Central memory CD8-positive, alpha-beta T cell (primary cell): ENCODE results near the gene RANBP17.
A peak's percentile ranks its signal among the peaks of the same experiment; 100 is the strongest.

ENCODE experiments used
- ATAC-seq: fragments of 150-1000 bp; cut with Tn5 transposase; replicated peaks from 2 replicates; pipeline ENCODE4 v1.10.0; 2022; ENCODE audit warnings: mild to moderate bottlenecking, moderate FRiP score, moderate number of reproducible peaks; ENCODE audit not compliant: poor library complexity, severe bottlenecking; ENCODE audit errors: extremely low read depth
- DNase-seq, 2 donors: peaks; one replicate each; pipeline ENCODE4 v3.0.0; 2021; ENCODE audit warnings: low spot score in 2 of 2
- H3K27ac Mint-ChIP-seq: one replicate; pipeline ENCODE4 v1.8.0; 2022; ENCODE audit warnings: low read depth, mild to moderate bottlenecking, moderate library complexity, mixed read lengths
- H3K27me3 Mint-ChIP-seq: one replicate; pipeline ENCODE4 v1.8.0; 2022; ENCODE audit warnings: mixed read lengths
- H3K36me3 Mint-ChIP-seq: one replicate; pipeline ENCODE4 v1.8.0; 2022; ENCODE audit warnings: mild to moderate bottlenecking, moderate library complexity, mixed read lengths; ENCODE audit not compliant: insufficient read depth
- H3K4me1 Mint-ChIP-seq: one replicate; pipeline ENCODE4 v1.8.0; 2022; ENCODE audit warnings: mixed read lengths
- H3K4me3 Mint-ChIP-seq: one replicate; pipeline ENCODE4 v1.8.0; 2022; ENCODE audit warnings: mild to moderate bottlenecking, moderate library complexity, mixed read lengths
- H3K9me3 Mint-ChIP-seq: one replicate; pipeline ENCODE4 v1.8.0; 2022; ENCODE audit warnings: mixed read lengths

The RANBP17 gene

GRCh38 chr5:171316258-171317121 lies 454.7 kb downstream of the RANBP17 start:
- ATAC-seq (no peak), DNase-seq (no peak)
- H3K9me3 Mint-ChIP-seq = no peaks in the 10 kb centered on the region
- H3K4me3 Mint-ChIP-seq = no peak overlapping the region
- H3K4me1 Mint-ChIP-seq = peaks cover 12% of the 10 kb centered on the region
- H3K36me3 Mint-ChIP-seq = peaks cover 8% of the 10 kb centered on the region
- no peak overlapping the region for H3K27ac Mint-ChIP-seq
- H3K27me3 Mint-ChIP-seq = peaks cover 82% of the 10 kb centered on the region

GRCh38 chr5:171317230-171317629 lies 455.4 kb downstream of the RANBP17 start:
- DNase-seq = no peak
- H3K4me1 Mint-ChIP-seq = peaks cover 12% of the 10 kb centered on the region
- no peak for ATAC-seq
- peaks cover 89% of the 10 kb centered on the region for H3K27me3 Mint-ChIP-seq
- H3K9me3 Mint-ChIP-seq = no peaks in the 10 kb centered on the region
- H3K36me3 Mint-ChIP-seq = peaks cover 8% of the 10 kb centered on the region
- H3K4me3 Mint-ChIP-seq = no peak overlapping the region
- no peak overlapping the region for H3K27ac Mint-ChIP-seq

GRCh38 chr5:171318026-171318425 lies 456.2 kb downstream of the RANBP17 start:
- Mint-ChIP-seq H3K36me3 (peaks cover 4% of the 10 kb centered on the region), H3K4me3 (no peak overlapping the region), H3K4me1 (peaks cover 7% of the 10 kb centered on the region), H3K27ac (no peak overlapping the region), H3K9me3 (no peaks in the 10 kb centered on the region), H3K27me3 (peaks cover 89% of the 10 kb centered on the region)
- ATAC-seq (no peak), DNase-seq (no peak)

GRCh38 chr5:171321447-171321846 lies 459.6 kb downstream of the RANBP17 start:
- H3K9me3 Mint-ChIP-seq = no peaks in the 10 kb centered on the region
- no peak overlapping the region for H3K4me3 Mint-ChIP-seq
- no peak for DNase-seq
- peaks cover 1% of the 10 kb centered on the region for H3K36me3 Mint-ChIP-seq
- ATAC-seq = no peak
- H3K4me1 Mint-ChIP-seq = no peaks in the 10 kb centered on the region
- H3K27me3 Mint-ChIP-seq = peaks cover 82% of the 10 kb centered on the region
- no peak overlapping the region for H3K27ac Mint-ChIP-seq

GRCh38 chr5:171322527-171322926 lies 460.7 kb downstream of the RANBP17 start:
- ATAC-seq = no peak
- no peaks in the 10 kb centered on the region for H3K9me3 Mint-ChIP-seq
- no peak overlapping the region for H3K27ac Mint-ChIP-seq
- no peaks in the 10 kb centered on the region for H3K4me1 Mint-ChIP-seq
- DNase-seq = no peak
- H3K36me3 Mint-ChIP-seq = peaks cover 1% of the 10 kb centered on the region
- H3K4me3 Mint-ChIP-seq = no peak overlapping the region
- H3K27me3 Mint-ChIP-seq = peaks cover 72% of the 10 kb centered on the region

- Mint-ChIP-seq H3K4me1 (no peaks in the 10 kb centered on the region), H3K4me3 (no peak overlapping the region), H3K27me3 (peaks cover 72% of the 10 kb centered on the region), H3K27ac (no peak overlapping the region), H3K36me3 (peaks cover 1% of the 10 kb centered on the region), H3K9me3 (no peaks in the 10 kb centered on the region)
- DNase-seq = no peak
- ATAC-seq = no peak
Measured at GRCh38 chr5:171323007-171323406, 461.2 kb downstream of the RANBP17 start.

- Mint-ChIP-seq H3K27me3 (peaks cover 72% of the 10 kb centered on the region), H3K27ac (no peak overlapping the region), H3K9me3 (no peaks in the 10 kb centered on the region), H3K4me3 (no peak overlapping the region), H3K4me1 (no peaks in the 10 kb centered on the region), H3K36me3 (peaks cover 1% of the 10 kb centered on the region)
- no peak for ATAC-seq
- no peak for DNase-seq
Measured at GRCh38 chr5:171323806-171324632, 462.2 kb downstream of the RANBP17 start.

- DNase-seq (no peak), ATAC-seq (no peak)
- no peaks in the 10 kb centered on the region for H3K9me3 Mint-ChIP-seq
- H3K36me3 Mint-ChIP-seq = no peaks in the 10 kb centered on the region
- no peak overlapping the region for H3K27ac Mint-ChIP-seq
- H3K27me3 Mint-ChIP-seq = peaks cover 59% of the 10 kb centered on the region
- no peak overlapping the region for H3K4me3 Mint-ChIP-seq
- H3K4me1 Mint-ChIP-seq = no peaks in the 10 kb centered on the region
Measured at GRCh38 chr5:171330021-171330420, 468.2 kb downstream of the RANBP17 start.

- no peak for ATAC-seq
- Mint-ChIP-seq H3K9me3 (no peaks in the 10 kb centered on the region), H3K27me3 (peaks cover 70% of the 10 kb centered on the region), H3K4me1 (no peaks in the 10 kb centered on the region), H3K36me3 (no peaks in the 10 kb centered on the region), H3K4me3 (no peak overlapping the region), H3K27ac (no peak overlapping the region)
- no peak for DNase-seq
Measured at GRCh38 chr5:171335616-171336015, 473.8 kb downstream of the RANBP17 start.

GRCh38 chr5:171336521-171337209 lies 474.8 kb downstream of the RANBP17 start:
- peaks cover 68% of the 10 kb centered on the region for H3K27me3 Mint-ChIP-seq
- H3K36me3 Mint-ChIP-seq = no peaks in the 10 kb centered on the region
- DNase-seq (no peak), ATAC-seq (no peak)
- H3K4me3 Mint-ChIP-seq = peak overlapping the region; percentile 13
- H3K4me1 Mint-ChIP-seq = no peaks in the 10 kb centered on the region
- H3K9me3 Mint-ChIP-seq = no peaks in the 10 kb centered on the region
- H3K27ac Mint-ChIP-seq = no peak overlapping the region

- DNase-seq (no peak), ATAC-seq (no peak)
- H3K36me3 Mint-ChIP-seq = no peaks in the 10 kb centered on the region
- H3K27ac Mint-ChIP-seq = no peak overlapping the region
- no peaks in the 10 kb centered on the region for H3K4me1 Mint-ChIP-seq
- peak overlapping the region; percentile 13 for H3K4me3 Mint-ChIP-seq
- no peaks in the 10 kb centered on the region for H3K9me3 Mint-ChIP-seq
- peaks cover 62% of the 10 kb centered on the region for H3K27me3 Mint-ChIP-seq
Measured at GRCh38 chr5:171337210-171337569, 475.4 kb downstream of the RANBP17 start.

- H3K4me3 Mint-ChIP-seq = no peak overlapping the region
Measured at GRCh38 chr5:171340042-171340441, 478.2 kb downstream of the RANBP17 start.

More at GRCh38 chr5:171340042-171340441, 478.2 kb downstream of the RANBP17 start:
- Mint-ChIP-seq H3K27ac (no peak overlapping the region), H3K36me3 (peaks cover 2% of the 10 kb centered on the region), H3K9me3 (no peaks in the 10 kb centered on the region), H3K4me1 (no peaks in the 10 kb centered on the region), H3K27me3 (peaks cover 38% of the 10 kb centered on the region)
- DNase-seq (no peak), ATAC-seq (no peak)
